ENCODE data around the gene CTNND2.
A peak's percentile ranks its signal among the peaks of the same experiment; 100 is the strongest.

The CTNND2 gene

DNA sequence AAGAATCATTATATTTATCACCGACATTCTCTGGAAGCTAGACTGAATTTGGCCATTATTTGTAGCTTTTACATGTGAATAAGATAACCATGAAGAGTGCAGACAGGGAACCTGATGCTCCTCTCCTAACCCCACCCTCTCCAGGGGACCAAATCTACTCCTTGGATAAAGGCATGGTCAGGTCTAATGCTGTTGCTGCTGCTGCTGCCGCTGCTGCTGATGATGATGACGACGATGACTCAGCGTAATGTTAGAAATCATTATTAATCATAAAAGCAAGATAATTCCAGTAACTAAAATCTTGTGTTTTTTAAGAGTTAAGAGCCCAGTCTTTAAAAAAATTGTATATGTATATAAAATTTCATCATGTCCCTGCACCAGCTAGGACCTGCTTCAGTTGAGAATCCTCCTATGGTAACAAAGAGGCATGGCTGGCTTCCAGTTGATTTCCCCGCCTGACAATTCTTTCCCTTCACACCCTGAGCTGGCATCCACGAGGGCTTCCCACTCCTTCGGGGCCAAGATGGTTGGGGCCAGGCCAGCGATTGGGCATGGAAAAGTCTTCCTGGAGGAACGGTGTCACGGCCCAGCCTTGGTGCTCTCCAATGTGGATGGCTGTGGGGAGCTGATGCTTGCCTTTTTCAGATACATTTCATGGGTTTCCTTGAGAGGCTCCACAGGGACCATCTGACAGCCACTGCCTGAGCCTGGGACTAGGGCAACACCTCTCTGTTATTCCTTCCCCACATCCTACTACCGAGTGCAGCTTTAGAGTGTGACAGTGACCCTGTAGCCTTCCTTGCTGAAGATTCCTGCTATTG lies 400.0 kb downstream of the CTNND2 start:
- no peak overlapping the region for H3K4me3 ChIP-seq (replicated peaks; ENCODE audit: low read depth, low read length)
- no peak for DNase-seq (ENCODE audit: low read depth)
- TF ChIP-seq, protein P1, sequence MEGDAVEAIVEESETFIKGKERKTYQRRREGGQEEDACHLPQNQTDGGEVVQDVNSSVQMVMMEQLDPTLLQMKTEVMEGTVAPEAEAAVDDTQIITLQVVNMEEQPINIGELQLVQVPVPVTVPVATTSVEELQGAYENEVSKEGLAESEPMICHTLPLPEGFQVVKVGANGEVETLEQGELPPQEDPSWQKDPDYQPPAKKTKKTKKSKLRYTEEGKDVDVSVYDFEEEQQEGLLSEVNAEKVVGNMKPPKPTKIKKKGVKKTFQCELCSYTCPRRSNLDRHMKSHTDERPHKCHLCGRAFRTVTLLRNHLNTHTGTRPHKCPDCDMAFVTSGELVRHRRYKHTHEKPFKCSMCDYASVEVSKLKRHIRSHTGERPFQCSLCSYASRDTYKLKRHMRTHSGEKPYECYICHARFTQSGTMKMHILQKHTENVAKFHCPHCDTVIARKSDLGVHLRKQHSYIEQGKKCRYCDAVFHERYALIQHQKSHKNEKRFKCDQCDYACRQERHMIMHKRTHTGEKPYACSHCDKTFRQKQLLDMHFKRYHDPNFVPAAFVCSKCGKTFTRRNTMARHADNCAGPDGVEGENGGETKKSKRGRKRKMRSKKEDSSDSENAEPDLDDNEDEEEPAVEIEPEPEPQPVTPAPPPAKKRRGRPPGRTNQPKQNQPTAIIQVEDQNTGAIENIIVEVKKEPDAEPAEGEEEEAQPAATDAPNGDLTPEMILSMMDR (IDR thresholded peaks at IDR 0.05; ENCODE audit: low read length, missing control alignments) = no peak

DNA sequence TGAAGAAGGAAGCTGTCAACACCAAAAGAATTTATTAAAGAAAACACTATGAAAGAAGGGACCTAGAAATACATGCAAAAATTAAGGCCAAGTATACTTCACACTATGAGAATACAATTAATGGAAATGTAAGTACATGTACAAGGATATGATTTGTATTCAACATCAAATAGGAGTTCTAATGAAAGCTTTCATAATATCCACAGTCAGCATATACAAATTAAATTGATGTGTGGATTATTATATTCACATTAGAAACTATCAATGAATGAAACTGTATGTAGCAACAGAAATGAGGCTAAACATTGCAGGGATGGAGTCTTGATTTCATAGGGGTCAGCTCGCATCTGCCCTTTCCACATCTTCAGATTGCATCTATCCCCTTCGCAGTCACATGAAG lies 401.5 kb downstream of the CTNND2 start:
- TF ChIP-seq, protein P1 (IDR thresholded peaks at IDR 0.05; ENCODE audit: low read length, missing control alignments) = no peak
- no peak overlapping the region for H3K4me3 ChIP-seq (replicated peaks; ENCODE audit: low read depth, low read length)
- DNase-seq (ENCODE audit: low read depth) = no peak

DNA sequence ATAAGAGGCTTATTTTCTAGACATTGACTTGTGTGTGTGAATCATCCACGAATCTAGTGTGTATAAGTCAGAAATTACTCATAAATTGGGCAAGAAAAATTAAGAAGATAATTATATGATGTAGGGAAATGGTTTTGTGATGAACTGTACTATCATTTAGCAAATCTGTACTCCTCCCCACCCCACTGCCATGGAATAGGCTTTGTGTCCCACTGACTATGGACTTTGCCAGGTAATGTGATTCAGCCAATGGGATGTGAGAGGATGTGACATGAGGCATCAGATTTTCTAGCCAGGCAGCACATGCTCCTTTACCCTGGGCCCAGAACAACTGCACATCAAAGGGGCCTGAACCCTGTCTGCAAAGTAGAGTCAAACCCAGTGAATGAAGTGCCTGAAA lies 406.6 kb downstream of the CTNND2 start:
- TF ChIP-seq, protein P1 (IDR thresholded peaks at IDR 0.05; ENCODE audit: low read length, missing control alignments) = no peak
- DNase-seq (ENCODE audit: low read depth) = no peak
- H3K4me3 ChIP-seq (replicated peaks; ENCODE audit: low read depth, low read length) = no peak overlapping the region

DNA sequence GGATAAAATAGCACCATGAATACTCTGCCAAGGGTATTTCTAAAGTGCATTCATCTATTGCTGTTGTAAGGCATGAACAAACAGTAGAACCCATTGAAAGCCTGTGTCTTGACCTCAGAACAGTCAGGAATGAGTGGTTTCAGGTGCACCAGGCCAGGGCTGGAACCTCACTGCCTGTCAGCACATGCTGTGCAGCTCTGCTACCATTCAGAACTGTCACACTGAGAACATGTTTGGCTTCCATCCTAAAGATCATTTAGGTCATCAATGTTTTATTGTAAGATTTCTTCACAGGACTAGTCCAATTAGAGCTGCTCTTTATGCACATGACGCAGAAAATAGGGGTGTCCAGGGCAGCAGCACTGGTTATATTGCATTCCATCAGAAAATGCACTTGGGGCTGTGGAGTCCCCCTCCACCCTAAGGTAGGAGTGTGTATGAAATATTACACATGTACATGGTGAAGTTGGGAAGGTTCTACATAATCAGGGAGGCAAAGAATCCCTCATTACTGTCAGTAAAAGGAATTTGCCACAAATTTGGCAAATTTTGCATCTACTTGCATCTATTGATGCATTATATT lies 408.0 kb downstream of the CTNND2 start:
- no peak overlapping the region for H3K4me3 ChIP-seq (replicated peaks; ENCODE audit: low read depth, low read length)
- TF ChIP-seq, protein P1 (IDR thresholded peaks at IDR 0.05; ENCODE audit: low read length, missing control alignments) = no peak

DNA sequence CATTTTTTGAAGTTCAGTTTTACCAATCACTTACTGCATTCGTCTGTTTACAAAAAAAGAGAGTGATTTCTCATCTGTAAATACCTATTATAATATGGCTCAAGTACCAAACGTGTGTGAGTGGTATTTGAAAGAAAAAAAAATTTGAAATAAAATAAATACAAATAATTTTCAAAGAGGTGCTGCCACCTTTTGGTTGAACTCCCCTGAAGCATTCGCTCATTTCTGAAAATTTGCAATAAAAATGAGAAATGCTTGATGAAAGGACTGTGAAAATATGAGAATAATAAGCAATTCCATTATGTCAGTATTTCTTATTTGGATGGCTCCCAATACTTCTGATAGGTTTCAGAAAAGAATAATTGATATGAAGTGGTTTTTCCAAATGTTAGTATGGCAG lies 409.9 kb downstream of the CTNND2 start:
- DNase-seq (ENCODE audit: low read depth) = peak; percentile 0
- TF ChIP-seq, protein P1 (IDR thresholded peaks at IDR 0.05; ENCODE audit: low read length, missing control alignments) = peak; percentile 24
- H3K4me3 ChIP-seq (replicated peaks; ENCODE audit: low read depth, low read length) = no peak overlapping the region

More for the DNA sequence above, 408.0 kb downstream of the CTNND2 start:
- no peak for DNase-seq (ENCODE audit: low read depth)

DNA sequence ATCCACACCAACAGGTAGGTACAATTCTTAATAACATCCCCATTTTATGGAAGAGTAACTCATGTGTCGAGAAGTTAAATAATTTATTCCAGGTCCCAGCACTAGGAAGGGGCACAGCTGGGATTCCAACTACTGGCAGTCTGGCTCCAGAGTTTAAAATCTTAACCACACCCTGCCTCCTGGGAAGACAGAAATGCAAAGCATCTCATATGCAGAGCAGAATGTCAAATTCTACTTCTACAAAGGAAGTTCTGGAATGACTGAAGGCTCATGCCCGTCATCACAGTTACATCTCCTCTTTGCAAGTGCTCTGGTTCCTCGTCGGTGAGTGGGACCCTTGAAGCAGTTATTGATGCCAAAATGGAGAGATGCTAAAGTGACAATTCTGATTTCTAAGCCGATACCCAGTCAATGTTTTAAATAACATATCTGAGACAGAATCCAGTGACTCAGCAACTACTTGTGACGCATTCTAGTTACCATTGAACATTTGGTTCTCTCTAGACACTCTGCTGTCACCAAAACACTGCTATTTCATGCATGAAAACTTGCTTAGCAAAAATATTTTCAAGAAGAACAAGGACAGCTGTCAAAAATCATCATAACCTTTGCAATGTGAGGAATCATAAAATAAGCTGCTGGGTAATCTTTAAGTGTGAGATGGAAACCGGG lies 412.7 kb downstream of the CTNND2 start:
- no peak for DNase-seq (ENCODE audit: low read depth)
- TF ChIP-seq, protein P1 (IDR thresholded peaks at IDR 0.05; ENCODE audit: low read length, missing control alignments) = no peak
- H3K4me3 ChIP-seq (replicated peaks; ENCODE audit: low read depth, low read length) = no peak overlapping the region
